ENCODE data around the gene CCDC28B.

CCDC28B gene

DNA sequence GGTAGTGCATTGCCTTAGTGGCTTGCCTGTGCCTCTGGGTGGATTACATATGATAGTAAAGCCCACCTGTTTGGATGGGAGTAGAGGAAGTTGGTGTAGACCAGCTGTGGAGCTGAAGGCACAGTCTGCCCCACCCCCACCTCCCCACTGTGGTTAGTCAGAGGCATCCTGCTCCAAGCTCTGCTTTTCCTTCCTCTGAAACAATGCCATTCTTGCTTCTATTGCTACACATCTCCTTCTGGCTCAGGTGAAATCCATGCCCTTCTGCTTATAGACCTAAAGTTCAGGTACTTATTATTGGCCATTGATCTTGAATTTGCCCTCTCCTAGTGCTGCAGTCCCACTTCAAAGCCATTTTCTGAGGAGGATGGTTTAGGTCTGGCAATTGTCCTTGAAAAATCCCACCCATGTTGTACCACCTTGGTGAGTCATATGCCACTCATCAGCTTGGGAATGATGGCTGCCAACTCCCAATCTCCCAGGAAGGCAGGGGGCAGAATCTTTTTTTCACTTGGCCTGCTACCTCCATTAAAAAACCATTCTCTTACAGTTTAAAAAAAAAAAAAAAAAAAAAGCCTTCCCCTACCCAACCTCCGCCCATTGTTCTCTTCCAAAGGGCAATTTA, 27.7 kb upstream of the CCDC28B start:
- H3K4me3 ChIP-seq (ENCODE audit: low read depth, low read length): no peak overlapping the region
- no peak for DNase-seq (ENCODE audit: low read depth)
- TF ChIP-seq, protein P1, sequence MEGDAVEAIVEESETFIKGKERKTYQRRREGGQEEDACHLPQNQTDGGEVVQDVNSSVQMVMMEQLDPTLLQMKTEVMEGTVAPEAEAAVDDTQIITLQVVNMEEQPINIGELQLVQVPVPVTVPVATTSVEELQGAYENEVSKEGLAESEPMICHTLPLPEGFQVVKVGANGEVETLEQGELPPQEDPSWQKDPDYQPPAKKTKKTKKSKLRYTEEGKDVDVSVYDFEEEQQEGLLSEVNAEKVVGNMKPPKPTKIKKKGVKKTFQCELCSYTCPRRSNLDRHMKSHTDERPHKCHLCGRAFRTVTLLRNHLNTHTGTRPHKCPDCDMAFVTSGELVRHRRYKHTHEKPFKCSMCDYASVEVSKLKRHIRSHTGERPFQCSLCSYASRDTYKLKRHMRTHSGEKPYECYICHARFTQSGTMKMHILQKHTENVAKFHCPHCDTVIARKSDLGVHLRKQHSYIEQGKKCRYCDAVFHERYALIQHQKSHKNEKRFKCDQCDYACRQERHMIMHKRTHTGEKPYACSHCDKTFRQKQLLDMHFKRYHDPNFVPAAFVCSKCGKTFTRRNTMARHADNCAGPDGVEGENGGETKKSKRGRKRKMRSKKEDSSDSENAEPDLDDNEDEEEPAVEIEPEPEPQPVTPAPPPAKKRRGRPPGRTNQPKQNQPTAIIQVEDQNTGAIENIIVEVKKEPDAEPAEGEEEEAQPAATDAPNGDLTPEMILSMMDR (IDR thresholded peaks at IDR 0.05; ENCODE audit: insufficient read depth, low read depth, low read length, missing control alignments): no peak

DNA sequence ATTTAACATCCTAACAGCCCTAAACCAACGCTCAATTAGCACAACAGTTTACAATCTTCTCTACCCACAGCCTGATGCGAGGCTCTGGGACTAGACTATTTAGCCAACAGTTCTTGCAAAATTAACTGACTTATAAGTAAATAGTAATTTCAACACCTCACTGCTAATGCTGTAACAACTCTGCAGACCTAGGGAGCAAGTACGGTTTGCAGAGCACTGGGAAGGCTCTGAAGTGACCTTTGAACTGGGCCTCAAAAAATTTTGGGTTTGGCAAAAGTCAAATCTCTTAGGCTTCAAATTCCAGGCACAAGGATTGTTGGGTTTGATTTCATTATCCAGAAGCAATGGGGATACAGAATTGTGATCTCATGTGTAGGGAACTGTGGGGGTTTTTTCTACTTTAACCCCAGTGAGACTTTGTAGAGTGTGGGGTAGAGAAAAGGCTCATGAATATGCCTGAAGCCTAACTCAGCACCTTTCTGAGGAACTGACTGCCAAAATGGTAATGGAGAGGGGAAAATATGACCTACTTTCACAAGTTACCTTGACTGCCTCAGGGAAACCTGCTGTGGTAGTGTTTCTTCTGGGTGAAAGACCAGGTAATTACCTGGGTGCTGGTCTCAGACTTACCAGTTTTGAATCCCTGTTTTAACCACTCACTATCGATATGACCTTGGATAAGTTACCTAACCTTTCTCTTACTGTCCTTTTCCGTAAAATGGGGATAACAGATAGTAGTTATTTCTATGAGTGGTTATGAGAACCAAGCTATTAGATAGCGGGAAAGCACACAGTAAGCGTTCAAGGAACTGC, 21.8 kb upstream of the CCDC28B start:
- TF ChIP-seq, protein P1 (IDR thresholded peaks at IDR 0.05; ENCODE audit: insufficient read depth, low read depth, low read length, missing control alignments): no peak
- DNase-seq (ENCODE audit: low read depth): no peak
- H3K4me3 ChIP-seq (ENCODE audit: low read depth, low read length): peak overlapping the region; percentile 90

DNA sequence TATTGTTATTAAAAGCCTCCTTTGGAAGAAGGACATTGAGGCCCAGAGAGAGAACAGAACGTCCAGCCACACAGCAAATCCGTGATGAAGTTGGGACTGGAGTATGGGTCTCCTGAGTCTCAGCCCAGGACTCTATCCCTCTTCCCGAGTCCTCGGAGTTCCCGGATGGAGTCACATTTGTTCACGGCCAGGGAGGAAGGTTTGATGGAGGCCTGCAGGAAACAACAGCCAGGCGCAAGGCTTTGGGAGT, 21.3 kb upstream of the CCDC28B start:
- DNase-seq (ENCODE audit: low read depth): no peak

DNA sequence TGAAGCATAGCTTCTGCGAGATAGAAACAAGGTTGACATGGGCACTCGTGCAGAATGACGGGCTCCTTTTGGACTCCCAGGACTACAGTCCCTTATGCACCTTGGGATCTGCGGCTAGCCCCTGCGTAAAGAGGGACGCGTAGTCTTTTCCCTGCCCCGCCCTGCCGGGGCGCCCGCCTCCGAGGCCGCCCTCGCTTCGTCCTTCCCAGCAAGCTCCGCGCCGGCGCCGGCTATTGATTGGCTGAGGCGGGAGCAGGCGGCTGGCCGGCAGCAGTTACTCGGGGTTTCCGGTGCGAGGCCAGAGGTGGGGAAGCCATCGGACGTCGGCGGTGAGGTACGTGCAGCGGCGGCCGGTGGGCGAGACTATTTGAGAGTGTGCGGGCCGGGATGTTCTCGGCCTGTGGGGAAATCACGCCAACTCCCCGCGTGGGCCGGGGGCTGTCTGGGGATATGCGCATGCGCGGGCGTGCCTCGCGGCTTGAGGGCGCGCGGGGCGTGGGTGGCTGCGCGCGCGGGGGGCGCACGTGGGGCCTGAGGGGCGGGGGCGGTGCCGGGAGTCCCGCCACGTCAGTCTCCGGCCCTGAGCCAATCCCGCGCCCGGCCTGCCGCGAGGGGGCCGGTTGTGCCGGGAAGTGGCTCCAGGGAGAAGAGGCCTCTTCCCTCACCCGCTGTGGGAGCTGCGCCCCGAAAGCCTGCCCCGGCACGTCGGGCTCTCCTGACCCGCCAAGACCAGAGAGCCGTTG, 20.8 kb upstream of the CCDC28B start, which contains the start of gene TXLNA:
TXLNA (plus strand) TSS at position 233 of the 743 bp plus-strand sequence. CDS start 671 bp downstream, outside the sequence.
- H3K4me3 ChIP-seq (ENCODE audit: low read depth, low read length): peak within 1 kb of the TSS; percentile 90
- TF ChIP-seq, protein P1 (IDR thresholded peaks at IDR 0.05; ENCODE audit: insufficient read depth, low read depth, low read length, missing control alignments): no peak
- DNase-seq (ENCODE audit: low read depth): peak; percentile 96

More for the DNA sequence above, 21.3 kb upstream of the CCDC28B start:
- H3K4me3 ChIP-seq (ENCODE audit: low read depth, low read length): peak overlapping the region; percentile 90
- TF ChIP-seq, protein P1 (IDR thresholded peaks at IDR 0.05; ENCODE audit: insufficient read depth, low read depth, low read length, missing control alignments): no peak

DNA sequence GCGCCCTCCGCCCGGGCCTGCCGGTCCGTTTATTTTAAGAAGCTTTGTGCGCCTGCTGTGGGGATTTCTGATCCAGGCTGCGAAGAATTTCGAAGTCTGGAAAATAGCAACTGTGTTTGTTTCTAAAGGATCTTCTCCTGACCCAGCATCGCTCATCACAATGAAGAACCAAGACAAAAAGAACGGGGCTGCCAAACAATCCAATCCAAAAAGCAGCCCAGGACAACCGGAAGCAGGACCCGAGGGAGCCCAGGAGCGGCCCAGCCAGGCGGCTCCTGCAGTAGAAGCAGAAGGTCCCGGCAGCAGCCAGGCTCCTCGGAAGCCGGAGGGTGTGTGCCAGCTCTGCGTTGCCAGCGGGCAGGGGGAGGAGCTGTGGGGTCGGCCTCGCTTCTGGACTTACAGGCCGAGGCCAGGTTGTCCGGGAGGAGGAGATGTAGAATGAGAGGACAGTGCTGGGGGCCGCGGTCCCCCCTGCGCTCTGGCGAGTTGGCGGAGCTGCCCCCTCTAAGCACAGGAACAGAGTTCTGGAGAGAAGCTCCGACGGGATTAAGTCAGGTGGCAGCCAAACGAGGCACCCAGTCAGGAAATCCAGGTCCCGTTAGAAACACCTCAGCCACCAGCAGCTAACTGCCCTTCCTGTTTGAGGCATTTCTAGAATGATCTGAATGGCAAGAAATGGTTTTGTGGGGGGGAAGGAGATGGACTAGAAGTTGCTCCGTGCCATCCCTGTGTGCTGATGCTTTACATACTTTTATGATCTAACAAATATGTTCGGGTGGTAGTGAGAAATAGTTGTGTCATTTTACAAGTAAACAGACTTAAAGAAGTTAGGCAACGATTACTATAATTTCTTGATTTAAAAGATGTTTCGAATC, 20.0 kb upstream of the CCDC28B start:
- DNase-seq (ENCODE audit: low read depth): peak; percentile 59
- H3K4me3 ChIP-seq (ENCODE audit: low read depth, low read length): peak overlapping the region; percentile 90
- TF ChIP-seq, protein P1 (IDR thresholded peaks at IDR 0.05; ENCODE audit: insufficient read depth, low read depth, low read length, missing control alignments): no peak

DNA sequence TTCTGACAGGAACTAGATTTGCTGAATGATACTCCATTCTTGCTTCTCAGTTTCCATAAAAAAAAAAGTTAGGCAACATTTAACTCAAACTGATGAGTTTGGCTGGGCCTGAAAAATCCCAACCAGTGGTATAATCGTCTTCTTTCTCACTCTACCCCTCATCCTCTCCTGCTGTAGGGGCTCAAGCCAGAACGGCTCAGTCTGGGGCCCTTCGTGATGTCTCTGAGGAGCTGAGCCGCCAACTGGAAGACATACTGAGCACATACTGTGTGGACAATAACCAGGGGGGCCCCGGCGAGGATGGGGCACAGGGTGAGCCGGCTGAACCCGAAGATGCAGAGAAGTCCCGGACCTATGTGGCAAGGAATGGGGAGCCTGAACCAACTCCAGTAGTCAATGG, 19.3 kb upstream of the CCDC28B start:
- H3K4me3 ChIP-seq (ENCODE audit: low read depth, low read length): peak overlapping the region; percentile 90
- no peak for DNase-seq (ENCODE audit: low read depth)
- TF ChIP-seq, protein P1 (IDR thresholded peaks at IDR 0.05; ENCODE audit: insufficient read depth, low read depth, low read length, missing control alignments): no peak

Data from GM12865 (cell line).